HCT116 (cell line): ENCODE results near the gene CLP1. TPM values are rescaled to one million over a fixed set of nuclear protein-coding genes. Genes with fewer than 3 reads are reported as not detected.

Experiments
- ATAC-seq: fragments of 200-7000 bp; cut with Tn5 transposase; 2 replicates; pipeline ENCODE4 v1.9.1; 2020; ENCODE audit warnings: mild to moderate bottlenecking, moderate library complexity
- BruUV-seq: library from RNA; stranded (reverse); fragments of 400-500 nt; replicated peaks from 2 replicates; lab custom pipeline; 2021; lab: Mats Ljungman, UMichigan
- CTCF ChIA-PET: fragments of 300-600 bp; sonication (Branson Sonifier 250); formaldehyde crosslinking; loops from one replicate; lab custom pipeline; 2021; ENCODE audit warnings: antibody characterized with exemption; lab: Charles Lee
- POLR2A ChIA-PET: fragments of 300-600, 350-600 bp; sonication (Branson Sonifier 250); formaldehyde crosslinking; loops from one replicate; lab custom pipeline; 2021; ENCODE audit warnings: antibody characterized with exemption; lab: Charles Lee
- RAD21 ChIA-PET, 2 experiments: fragments of 300-600 bp; sonication (Branson Sonifier 250); formaldehyde crosslinking; loops; one replicate each; lab custom pipeline; 2023; ENCODE audit warnings: low total read pairs in 2 of 2; ENCODE audit not compliant: uncharacterized antibody in 2 of 2, unreplicated experiment in 2 of 2, low non-redundant PET in 1 of 2; lab: Charles Lee
- DNase-seq: peaks from one replicate; pipeline ENCODE4 v3.0.0-alpha.2; 2010; ENCODE audit warnings: low read depth, low spot score
- H2AFZ ChIP-seq: fragments of 200-600 bp; shearing (Covaris generic), sonication (generic); 2 replicates; pipeline ENCODE4 v1.6.1; 2017; ENCODE audit warnings: low read depth, mixed run types, mixed read lengths, antibody characterized with exemption, low read length; ENCODE audit not compliant: poor library complexity, severe bottlenecking
- H3K27ac ChIP-seq: 2 replicates; pipeline ENCODE4 v1.5.1; 2012; ENCODE audit warnings: low read depth, low read length
- H3K27me3 ChIP-seq: fragments of 200-600 bp; sonication (generic); 2 replicates; pipeline ENCODE4 v1.6.1; 2016; ENCODE audit warnings: mixed run types, low read length, mixed read lengths; ENCODE audit not compliant: insufficient read depth
- H3K36me3 ChIP-seq, 2 experiments: fragments of 200-500 bp in 1 of 2; fragments of 200-600 bp in 1 of 2; sonication (Bioruptor generic) in 1 of 2; sonication (generic) in 1 of 2; 2 replicates each; pipeline versions ENCODE4 v1.5.1 to v1.6.1; 2014 to 2016; ENCODE audit warnings: low read length in 2 of 2, inconsistent platforms in 1 of 2, mixed read lengths in 1 of 2, mixed run types in 1 of 2; ENCODE audit not compliant: insufficient read depth in 2 of 2, control insufficient read depth in 1 of 2
- H3K4me1 ChIP-seq, 2 experiments: fragments of 200-600 bp in 1 of 2; sonication (generic) in 1 of 2; 2 replicates each; pipeline versions ENCODE4 v1.5.1 to v1.6.1; 2012 to 2017; ENCODE audit warnings: low read length in 2 of 2, inconsistent platforms in 1 of 2, mild to moderate bottlenecking in 1 of 2, mixed read lengths in 1 of 2, mixed run types in 1 of 2, moderate library complexity in 1 of 2; ENCODE audit not compliant: insufficient read depth in 2 of 2, control insufficient read depth in 1 of 2
- H3K4me2 ChIP-seq: fragments of 200-600 bp; sonication (generic); 2 replicates; pipeline ENCODE4 v1.6.1; 2017; ENCODE audit warnings: mixed run types, low read length, mixed read lengths
- H3K4me3 ChIP-seq, 2 experiments: fragments of 200-600 bp in 1 of 2; sonication (generic) in 1 of 2; replicated peaks in 1 of 2; 2 replicates each; pipeline ENCODE4 v1.5.1; 2011 to 2016; ENCODE audit warnings: low read length in 2 of 2, control low read depth in 1 of 2, low read depth in 1 of 2, mild to moderate bottlenecking in 1 of 2, mixed read lengths in 1 of 2, mixed run types in 1 of 2
- H3K79me2 ChIP-seq: fragments of 200-600 bp; sonication (generic); 2 replicates; pipeline ENCODE4 v1.6.1; 2017; ENCODE audit warnings: mild to moderate bottlenecking, mixed run types, low read length, moderate library complexity, mixed read lengths; ENCODE audit not compliant: insufficient read depth
- H3K9ac ChIP-seq: fragments of 200-600 bp; sonication (generic); 2 replicates; pipeline ENCODE4 v1.6.1; 2016; ENCODE audit warnings: low read length, mixed read lengths
- H3K9me2 ChIP-seq: fragments of 200-600 bp; sonication (generic), shearing (Covaris generic); 2 replicates; pipeline ENCODE4 v1.6.1; 2017; ENCODE audit warnings: mixed run types, mild to moderate bottlenecking, moderate library complexity; ENCODE audit not compliant: insufficient read depth
- H3K9me3 ChIP-seq, 2 experiments: fragments of 200-500 bp in 1 of 2; fragments of 200-600 bp in 1 of 2; sonication (Bioruptor generic) in 1 of 2; sonication (generic) in 1 of 2; 2 replicates each; pipeline ENCODE4 v1.6.1; 2014 to 2017; ENCODE audit warnings: low read length in 2 of 2, mixed read lengths in 2 of 2, inconsistent platforms in 1 of 2, low read depth in 1 of 2, mild to moderate bottlenecking in 1 of 2, mixed run types in 1 of 2, moderate library complexity in 1 of 2; ENCODE audit not compliant: control insufficient read depth in 1 of 2, insufficient read depth in 1 of 2
- H4K20me1 ChIP-seq: fragments of 200-600 bp; sonication (generic), shearing (Covaris generic); 2 replicates; pipeline ENCODE4 v1.6.1; 2017; ENCODE audit warnings: mixed run types, mild to moderate bottlenecking, moderate library complexity; ENCODE audit not compliant: insufficient read depth
- ATF3 ChIP-seq: IDR thresholded peaks from 2 replicates; pipeline ENCODE4 v1.6.1; 2012
- CEBPB ChIP-seq: IDR thresholded peaks from 2 replicates; pipeline ENCODE4 v1.6.1; 2012; ENCODE audit warnings: low read depth
- ELF1 ChIP-seq: IDR thresholded peaks from 2 replicates; pipeline ENCODE4 v1.6.1; 2012; ENCODE audit warnings: low read depth, borderline replicate concordance
- EZH2 ChIP-seq: fragments of 200-600 bp; sonication (generic); IDR thresholded peaks from 2 replicates; pipeline ENCODE4 v1.6.1; 2017; ENCODE audit warnings: antibody characterized with exemption, mixed run types
- EZH2phosphoT487 ChIP-seq: fragments of 200-600 bp; IDR thresholded peaks from 2 replicates; pipeline ENCODE4 v1.6.1; 2018; ENCODE audit warnings: antibody characterized with exemption, borderline replicate concordance
- FOSL1 ChIP-seq: IDR thresholded peaks from 2 replicates; pipeline ENCODE4 v1.6.1; 2012; ENCODE audit warnings: low read depth
- MAX ChIP-seq: IDR thresholded peaks from 2 replicates; pipeline ENCODE4 v1.6.1; 2012
- POLR2AphosphoS5 ChIP-seq: IDR thresholded peaks from 2 replicates; pipeline ENCODE4 v1.6.1; 2011; ENCODE audit warnings: mild to moderate bottlenecking, low read depth, low read length, moderate library complexity
- RAD21 ChIP-seq: IDR thresholded peaks from 2 replicates; pipeline ENCODE4 v1.6.1; 2012; ENCODE audit warnings: low read depth, mild to moderate bottlenecking
- REST ChIP-seq: IDR thresholded peaks from 2 replicates; pipeline ENCODE4 v1.6.1; 2012; ENCODE audit warnings: low read depth
- SRF ChIP-seq: IDR thresholded peaks from 2 replicates; pipeline ENCODE4 v1.6.1; 2012; ENCODE audit warnings: low read depth
- YY1 ChIP-seq: IDR thresholded peaks from 2 replicates; pipeline ENCODE4 v1.6.1; 2011; ENCODE audit warnings: low read length, low read depth, moderate library complexity, mild to moderate bottlenecking; ENCODE audit not compliant: insufficient replicate concordance; ENCODE audit errors: extremely low read depth
- ZFX ChIP-seq: fragments of 450-650 bp; IDR thresholded peaks from 2 replicates; pipeline ENCODE4 v1.6.1; 2017
- ZNF274 ChIP-seq: fragments of 200-500 bp; sonication (Bioruptor generic); IDR thresholded peaks from 2 replicates; pipeline ENCODE4 v1.6.1; 2014; ENCODE audit warnings: mild to moderate bottlenecking, low read depth, low read length, inconsistent platforms
- intact Hi-C: fragments of 100-400 bp; cut with micrococcal nuclease; formaldehyde crosslinking; loops from 2 replicates; pipeline ENCODE4 v1.10.0; 2022
- total RNA-seq: library from RNA; stranded (reverse); gene quantifications from one replicate; pipeline ENCODE4 v1.2.1, GENCODE V29; 2021; ENCODE audit not compliant: unreplicated experiment
- TF ChIP-seq, protein P1 (sequence below), 3 experiments: fragments of 200-600 bp in 1 of 3; sonication (generic) in 1 of 3; IDR thresholded peaks in 2 of 3; conservative IDR thresholded peaks in 1 of 3; 2 replicates each; pipeline ENCODE4 v1.5.1; 2012 to 2017; ENCODE audit warnings: low read depth in 2 of 3, low read length in 2 of 3, antibody characterized with exemption in 1 of 3, borderline replicate concordance in 1 of 3, control low read depth in 1 of 3, mild to moderate bottlenecking in 1 of 3, mixed read lengths in 1 of 3, mixed run types in 1 of 3, moderate library complexity in 1 of 3; ENCODE audit not compliant: insufficient read depth in 1 of 3

The CLP1 gene
- total RNA-seq, 1 experiment from 2014 or later, result 17.7 TPM

DNA sequence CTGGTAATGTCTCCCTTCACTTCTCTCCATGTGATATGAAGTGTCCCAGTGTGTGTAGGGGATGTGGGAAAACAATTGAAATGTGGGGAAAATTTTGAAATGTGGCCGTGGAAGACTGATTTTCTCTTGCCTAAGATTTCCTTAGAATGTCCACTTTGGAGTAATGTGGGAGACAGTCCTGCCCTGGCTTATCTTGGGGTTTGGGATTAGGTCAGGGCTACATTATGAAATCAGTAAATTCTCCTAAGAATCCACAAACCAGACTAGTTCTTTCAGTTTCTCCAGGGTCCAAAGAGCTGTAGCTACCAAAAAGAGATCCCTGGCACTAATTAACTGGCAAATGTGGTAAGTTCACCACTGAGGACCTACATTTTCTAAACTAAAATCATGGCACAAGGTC lies 30.7 kb upstream of the CLP1 start:
- H3K4me2 ChIP-seq, result no peak overlapping the region
- H3K9ac ChIP-seq, result no peak overlapping the region
- H2AFZ ChIP-seq, result no peak overlapping the region
- POLR2A ChIA-PET, result no interaction called here
- RAD21 ChIA-PET, result no interaction called here
- CTCF ChIA-PET, result interaction anchor here (1.3 kb wide), 1 partner anchor 13 kb away, joined by 3 read pairs; no protein-coding TSS in a partner anchor
- TF ChIP-seq CEBPB (no peak), ATF3 (no peak), POLR2AphosphoS5 (no peak), FOSL1 (no peak)
- H3K9me2 ChIP-seq, result no peaks in the 10 kb centered on the region
- DNase-seq (no peak), ATAC-seq (no peak)
- intact Hi-C loops, result no loop called here
- H3K27ac ChIP-seq, result no peak overlapping the region
- H3K4me1 ChIP-seq, result no peaks in the 10 kb centered on the region
- BruUV-seq, result no TSS peak
- H3K36me3 ChIP-seq, result no peaks in the 10 kb centered on the region
- no peaks in the 10 kb centered on the region for H4K20me1 ChIP-seq
- no peaks in the 10 kb centered on the region for H3K9me3 ChIP-seq
- H3K4me3 ChIP-seq, result no peak overlapping the region
- peaks cover 3% of the 10 kb centered on the region; the same call in 1 of the 2 replicates for H3K27me3 ChIP-seq
- no peaks in the 10 kb centered on the region for H3K79me2 ChIP-seq

GRCh38 chr11:57630171-57630570 lies 27.4 kb upstream of the CLP1 start:
- ChIA-PET POLR2A (no interaction called here), CTCF (no interaction called here), RAD21 (no interaction called here)
- no peak overlapping the region for H3K9ac ChIP-seq
- no peak overlapping the region for H3K4me2 ChIP-seq
- H4K20me1 ChIP-seq, result no peaks in the 10 kb centered on the region
- BruUV-seq, result no TSS peak
- H3K79me2 ChIP-seq, result no peaks in the 10 kb centered on the region
- no peak overlapping the region for H3K27ac ChIP-seq
- DNase-seq (no peak), ATAC-seq (no peak)
- H3K4me1 ChIP-seq, result peaks cover 0 to 5% of the 10 kb centered on the region in 2 experiments; a peak in 2 of 4 replicates
- intact Hi-C loops, result no loop called here
- H2AFZ ChIP-seq, result no peak overlapping the region
- H3K36me3 ChIP-seq, result no peaks in the 10 kb centered on the region
- H3K4me3 ChIP-seq, result no peak overlapping the region
- H3K9me2 ChIP-seq, result no peaks in the 10 kb centered on the region
- peaks cover 13% of the 10 kb centered on the region; the same call in 1 of the 2 replicates for H3K27me3 ChIP-seq
- H3K9me3 ChIP-seq, result no peaks in the 10 kb centered on the region
- TF ChIP-seq ATF3 (no peak), RAD21 (no peak), POLR2AphosphoS5 (no peak), ELF1 (no peak), EZH2phosphoT487 (no peak), SRF (no peak), YY1 (no peak), EZH2 (no peak), ZFX (no peak), ZNF274 (no peak), REST (no peak), MAX (no peak)
- TF ChIP-seq, protein P1, sequence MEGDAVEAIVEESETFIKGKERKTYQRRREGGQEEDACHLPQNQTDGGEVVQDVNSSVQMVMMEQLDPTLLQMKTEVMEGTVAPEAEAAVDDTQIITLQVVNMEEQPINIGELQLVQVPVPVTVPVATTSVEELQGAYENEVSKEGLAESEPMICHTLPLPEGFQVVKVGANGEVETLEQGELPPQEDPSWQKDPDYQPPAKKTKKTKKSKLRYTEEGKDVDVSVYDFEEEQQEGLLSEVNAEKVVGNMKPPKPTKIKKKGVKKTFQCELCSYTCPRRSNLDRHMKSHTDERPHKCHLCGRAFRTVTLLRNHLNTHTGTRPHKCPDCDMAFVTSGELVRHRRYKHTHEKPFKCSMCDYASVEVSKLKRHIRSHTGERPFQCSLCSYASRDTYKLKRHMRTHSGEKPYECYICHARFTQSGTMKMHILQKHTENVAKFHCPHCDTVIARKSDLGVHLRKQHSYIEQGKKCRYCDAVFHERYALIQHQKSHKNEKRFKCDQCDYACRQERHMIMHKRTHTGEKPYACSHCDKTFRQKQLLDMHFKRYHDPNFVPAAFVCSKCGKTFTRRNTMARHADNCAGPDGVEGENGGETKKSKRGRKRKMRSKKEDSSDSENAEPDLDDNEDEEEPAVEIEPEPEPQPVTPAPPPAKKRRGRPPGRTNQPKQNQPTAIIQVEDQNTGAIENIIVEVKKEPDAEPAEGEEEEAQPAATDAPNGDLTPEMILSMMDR (IDR thresholded peaks at IDR 0.05 in 2 of 3, conservative IDR thresholded peaks at IDR 0.05 in 1 of 3; ENCODE audit: borderline replicate concordance in 1 of 3, insufficient read depth in 1 of 3, low read depth in 2 of 3, low read length in 2 of 3), result no peak
